Bladder microvascular endothelial cell (primary cell): ENCODE data around the gene SIN3A. TPM values are rescaled to one million over a fixed set of nuclear protein-coding genes. Genes with fewer than 3 reads are reported as not detected.

Experiments
- total RNA-seq: library from RNA; depleted of rRNA; stranded (reverse); fragments of >200 nt; gene quantifications from 2 replicates; pipeline ENCODE4 v1.2.3, GENCODE V29; 2014

Gene SIN3A
- 17.6 and 47.9 TPM in 2 replicates for total RNA-seq

GRCh38 chr15:75451674-75452363 lies at the start of gene SIN3A:
Gene SIN3A, minus strand, starts transcription at chr15:75451690. Its CDS starts 21,315 bp downstream, at chr15:75430375.

GRCh38 chr15:75367913-75368688 lies 83.4 kb downstream of the SIN3A start, which contains the start of gene MAN2C1:
Gene MAN2C1, minus strand, starts transcription at chr15:75368607. Its CDS starts 24 bp downstream, at chr15:75368583.

GRCh38 chr15:75346796-75347221 lies 104.7 kb downstream of the SIN3A start, which contains the start of gene NEIL1:
Gene NEIL1, plus strand, starts transcription at chr15:75347039. Its CDS starts 1,867 bp downstream, at chr15:75348906.

DNA sequence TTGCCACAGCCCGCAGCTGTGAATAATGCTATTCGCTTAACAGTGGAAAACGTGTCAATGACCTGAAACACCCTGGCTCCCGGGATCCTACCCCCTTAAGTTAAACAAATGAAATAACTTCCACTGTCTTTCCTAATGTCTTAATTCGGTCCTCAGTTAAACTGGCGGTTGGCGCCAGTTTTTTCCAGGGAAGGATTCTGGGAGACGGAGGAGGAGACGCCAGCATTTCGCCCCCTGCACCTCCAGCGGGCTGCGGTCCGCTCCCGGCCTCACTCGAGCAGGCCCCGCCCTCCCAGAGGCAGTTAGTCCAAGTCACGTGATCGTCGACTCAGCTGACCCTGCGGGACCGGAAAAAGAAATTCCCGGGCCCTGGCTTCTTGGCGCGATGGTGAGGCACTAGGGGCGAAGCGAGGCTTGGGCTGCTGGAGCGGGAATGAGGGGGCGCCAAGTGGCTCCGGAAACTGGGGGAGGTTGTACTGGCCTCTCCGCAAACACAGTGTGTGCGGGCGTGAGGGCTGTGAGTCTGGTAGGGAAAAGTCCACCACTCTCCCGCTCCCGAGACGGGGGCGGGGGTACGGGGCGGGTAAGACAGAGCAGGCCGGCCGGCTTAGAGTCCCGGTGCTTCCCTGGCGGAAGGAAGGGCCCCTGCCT lies 115.7 kb downstream of the SIN3A start, which contains the start of gene COMMD4:
Gene COMMD4, plus strand, starts transcription at position 359 of the 651 bp plus-strand sequence. Its CDS starts 27 bp downstream, at position 386.

Other genes starting within 250 kb of the SIN3A start
- 2.4 and 7.4 TPM in 2 replicates for gene C15orf39, start 249.8 kb downstream of the SIN3A start, total RNA-seq
- not detected in 2 replicates for gene GOLGA6C, start 193.4 kb downstream of the SIN3A start, total RNA-seq
- gene GOLGA6D, start 168.9 kb downstream of the SIN3A start, total RNA-seq, result under 0.01 TPM in 1 of 2 replicates, not detected in the other
- gene COMMD4, start 115.6 kb downstream of the SIN3A start, total RNA-seq, result 56.4 and 108 TPM in 2 replicates
- 12.1 and 16.7 TPM in 2 replicates for gene NEIL1, start 104.7 kb downstream of the SIN3A start, total RNA-seq
- 92.8 and 163 TPM in 2 replicates for gene MAN2C1, start 83.1 kb downstream of the SIN3A start, total RNA-seq
- gene PTPN9, start 127.6 kb upstream of the SIN3A start, total RNA-seq, result 14.4 and 21.2 TPM in 2 replicates
- gene SNUPN, start 174.0 kb upstream of the SIN3A start, total RNA-seq, result 13.3 and 21.1 TPM in 2 replicates
- 56.8 and 66.0 TPM in 2 replicates for gene IMP3, start 188.5 kb upstream of the SIN3A start, total RNA-seq
- 6.6 and 15.7 TPM in 2 replicates for gene SNX33, start 196.2 kb upstream of the SIN3A start, total RNA-seq